Urinary bladder (tissue), 4 donors: Measurements from ENCODE around the gene SGMS1. TPM values are rescaled to one million over a fixed set of nuclear protein-coding genes. Genes with fewer than 3 reads are reported as not detected.
"Not testable (repeated sequence)": the region's sequence is repeated elsewhere in the genome, so short reads cannot be mapped to it uniquely, and the experiment has no call there.

Source experiments
- DNase-seq: peaks from one replicate; pipeline ENCODE4 v3.0.0-alpha.2; 2015; ENCODE audit errors: extremely low spot score
- H3K27ac ChIP-seq: one replicate; pipeline ENCODE4 v1.5.1; 2013; ENCODE audit warnings: low read depth, mild to moderate bottlenecking, moderate library complexity
- H3K36me3 ChIP-seq: one replicate; pipeline ENCODE4 v1.6.1; 2013; ENCODE audit warnings: mild to moderate bottlenecking, moderate library complexity; ENCODE audit not compliant: insufficient read depth
- H3K4me1 ChIP-seq: one replicate; pipeline ENCODE4 v1.6.1; 2013; ENCODE audit warnings: mild to moderate bottlenecking, moderate library complexity; ENCODE audit not compliant: insufficient read depth
- H3K4me3 ChIP-seq: one replicate; pipeline ENCODE4 v1.5.1; 2013; ENCODE audit warnings: low read depth, low read length
- WGBS: extraction: QIAGEN DNeasy Blood & Tissue Kit; methylation state at CpG from one replicate; pipeline ENCODE4 v1.1.7; 2013; 5-methylcytosine and 5-hydroxymethylcytosine counted together
- polyA plus RNA-seq: library from polyadenylated mRNA; stranded (reverse); fragments of 200-250 nt; gene quantifications from one replicate; pipeline ENCODE4 v1.2.3, GENCODE V29; 2013
- total RNA-seq: library from RNA; depleted of rRNA; stranded (reverse); fragments of >200 nt; gene quantifications from one replicate; pipeline ENCODE4 v1.2.3, GENCODE V29; 2014
- donor health status: healthy with polysubstance abuse.
- donor health status: healthy.

Gene SGMS1
- total and polyA plus RNA-seq, 2 donors: 21.2 to 86.4 TPM

- 84% methylated on average over 3 of the region's 3 CpGs for WGBS
- Histone ChIP-seq H3K4me3 (no peak overlapping the region), H3K4me1 (no peaks in the 10 kb centered on the region)
Measured at GRCh38 chr10:50461834-50462233, 161.9 kb downstream of the SGMS1 start.

GRCh38 chr10:50461123-50461522, 162.6 kb downstream of the SGMS1 start:
- H3K36me3 ChIP-seq: peaks cover 3% of the 10 kb centered on the region
- WGBS: 93% methylated on average over 1 of the region's 1 CpG
- no peak overlapping the region for H3K4me3 ChIP-seq
- H3K27ac ChIP-seq: no peak overlapping the region
- no peak for DNase-seq
- H3K4me1 ChIP-seq: no peaks in the 10 kb centered on the region

More at GRCh38 chr10:50461834-50462233, 161.9 kb downstream of the SGMS1 start:
- no peak for DNase-seq
- H3K27ac ChIP-seq: no peak overlapping the region
- peaks cover 3% of the 10 kb centered on the region for H3K36me3 ChIP-seq

- DNase-seq: no peak
- Histone ChIP-seq H3K4me3 (no peak overlapping the region), H3K27ac (no peak overlapping the region), H3K4me1 (no peaks in the 10 kb centered on the region), H3K36me3 (peaks cover 3% of the 10 kb centered on the region)
- 97% methylated on average over 2 of the region's 2 CpGs for WGBS
Measured at GRCh38 chr10:50456719-50457118, 167.0 kb downstream of the SGMS1 start.

- Histone ChIP-seq H3K27ac (no peak overlapping the region), H3K4me1 (no peaks in the 10 kb centered on the region), H3K4me3 (no peak overlapping the region), H3K36me3 (no peaks in the 10 kb centered on the region)
- 56% methylated on average over 1 of the region's 1 CpG for WGBS
- DNase-seq: no peak
Measured at GRCh38 chr10:50453940-50454339, 169.8 kb downstream of the SGMS1 start.

- no peak overlapping the region for H3K4me3 ChIP-seq
- 86% methylated on average over 2 of the region's 2 CpGs for WGBS
- no peaks in the 10 kb centered on the region for H3K36me3 ChIP-seq
- H3K4me1 ChIP-seq: no peaks in the 10 kb centered on the region
- no peak for DNase-seq
- no peak overlapping the region for H3K27ac ChIP-seq
Measured at GRCh38 chr10:50452603-50453002, 171.2 kb downstream of the SGMS1 start.

- Histone ChIP-seq H3K27ac (no peak overlapping the region), H3K4me1 (no peaks in the 10 kb centered on the region), H3K36me3 (no peaks in the 10 kb centered on the region), H3K4me3 (no peak overlapping the region)
- DNase-seq: no peak
Measured at GRCh38 chr10:50447691-50448090, 176.1 kb downstream of the SGMS1 start.

GRCh38 chr10:50445777-50446176, 178.0 kb downstream of the SGMS1 start:
- H3K36me3 ChIP-seq, H3K4me3 ChIP-seq, H3K4me1 ChIP-seq, H3K27ac ChIP-seq, DNase-seq: not testable (repeated sequence)
- 87% methylated on average over 5 of the region's 5 CpGs for WGBS

- no peaks in the 10 kb centered on the region for H3K4me1 ChIP-seq
- no peak overlapping the region for H3K4me3 ChIP-seq
- no peak for DNase-seq
- no peaks in the 10 kb centered on the region for H3K36me3 ChIP-seq
- WGBS: 92% methylated on average over 4 of the region's 4 CpGs
- no peak overlapping the region for H3K27ac ChIP-seq
Measured at GRCh38 chr10:50440489-50440888, 183.3 kb downstream of the SGMS1 start.

GRCh38 chr10:50439806-50440205, 183.9 kb downstream of the SGMS1 start:
- Histone ChIP-seq H3K4me3 (no peak overlapping the region), H3K4me1 (no peaks in the 10 kb centered on the region), H3K27ac (no peak overlapping the region), H3K36me3 (no peaks in the 10 kb centered on the region)
- WGBS: 96% methylated on average over 2 of the region's 2 CpGs
- no peak for DNase-seq

GRCh38 chr10:50439187-50439586, 184.6 kb downstream of the SGMS1 start:
- DNase-seq: no peak
- 81% methylated on average over 2 of the region's 2 CpGs for WGBS
- Histone ChIP-seq H3K36me3 (no peaks in the 10 kb centered on the region), H3K4me3 (no peak overlapping the region), H3K4me1 (no peaks in the 10 kb centered on the region), H3K27ac (no peak overlapping the region)

- H3K4me3 ChIP-seq: no peak overlapping the region
- WGBS: 97% methylated on average over 6 of the region's 6 CpGs
- H3K4me1 ChIP-seq: no peaks in the 10 kb centered on the region
- no peaks in the 10 kb centered on the region for H3K36me3 ChIP-seq
- H3K27ac ChIP-seq: no peak overlapping the region
- no peak for DNase-seq
Measured at GRCh38 chr10:50438049-50438936, 185.5 kb downstream of the SGMS1 start.

- 89% methylated on average over 1 of the region's 1 CpG for WGBS
- no peaks in the 10 kb centered on the region for H3K36me3 ChIP-seq
- DNase-seq: no peak
- H3K27ac ChIP-seq: no peak overlapping the region
- no peak overlapping the region for H3K4me3 ChIP-seq
- no peaks in the 10 kb centered on the region for H3K4me1 ChIP-seq
Measured at GRCh38 chr10:50437248-50437647, 186.5 kb downstream of the SGMS1 start.

GRCh38 chr10:50436805-50437204, 187.0 kb downstream of the SGMS1 start:
- H3K4me3 ChIP-seq: no peak overlapping the region
- H3K36me3 ChIP-seq: no peaks in the 10 kb centered on the region
- 95% methylated on average over 4 of the region's 4 CpGs for WGBS
- no peak overlapping the region for H3K27ac ChIP-seq
- H3K4me1 ChIP-seq: no peaks in the 10 kb centered on the region
- no peak for DNase-seq

GRCh38 chr10:50432211-50433009, 191.3 kb downstream of the SGMS1 start:
- no peaks in the 10 kb centered on the region for H3K36me3 ChIP-seq
- H3K4me1 ChIP-seq: no peaks in the 10 kb centered on the region
- DNase-seq: no peak
- no peak overlapping the region for H3K27ac ChIP-seq
- WGBS: 95% methylated on average over 1 of the region's 1 CpG
- H3K4me3 ChIP-seq: no peak overlapping the region
